Measurements from ENCODE around the gene PLEKHO2. TPM values are rescaled to one million over a fixed set of nuclear protein-coding genes. Genes with fewer than 3 reads are reported as not detected.

Gene PLEKHO2
- total and polyA plus RNA-seq, 2 experiments from 2014 or later: 9.0 to 29.4 TPM

DNA sequence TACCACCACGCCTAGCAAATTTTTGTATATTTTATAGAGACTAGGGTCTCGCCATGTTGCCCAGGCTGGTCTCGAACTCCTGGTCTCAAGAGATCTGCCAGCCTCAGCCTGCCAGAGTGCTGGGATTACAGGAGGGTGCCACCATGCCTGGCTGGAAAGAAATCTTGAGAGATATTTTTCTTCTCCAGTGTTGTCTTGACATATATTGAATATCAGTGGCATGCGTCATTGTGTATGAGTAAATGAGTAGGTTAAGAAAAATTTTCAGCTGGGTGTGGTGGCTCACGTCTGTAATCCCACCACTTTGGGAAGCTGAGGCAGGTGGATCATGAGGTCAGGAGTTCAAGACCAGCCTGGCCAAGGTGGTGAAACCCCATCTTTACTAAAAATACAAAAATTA lies 12.7 kb upstream of the PLEKHO2 start:
- no peak overlapping the region for H2AFZ ChIP-seq
- H3K4me2 ChIP-seq: no peak overlapping the region

More for the DNA sequence above, 12.7 kb upstream of the PLEKHO2 start:
- TF ChIP-seq EZH2phosphoT487 (IDR thresholded peaks at IDR 0.05; ENCODE audit: unreplicated experiment): no peak
- TF ChIP-seq NANOG (IDR thresholded peaks at IDR 0.05; ENCODE audit: borderline replicate concordance): no peak
- TF ChIP-seq, protein P1, sequence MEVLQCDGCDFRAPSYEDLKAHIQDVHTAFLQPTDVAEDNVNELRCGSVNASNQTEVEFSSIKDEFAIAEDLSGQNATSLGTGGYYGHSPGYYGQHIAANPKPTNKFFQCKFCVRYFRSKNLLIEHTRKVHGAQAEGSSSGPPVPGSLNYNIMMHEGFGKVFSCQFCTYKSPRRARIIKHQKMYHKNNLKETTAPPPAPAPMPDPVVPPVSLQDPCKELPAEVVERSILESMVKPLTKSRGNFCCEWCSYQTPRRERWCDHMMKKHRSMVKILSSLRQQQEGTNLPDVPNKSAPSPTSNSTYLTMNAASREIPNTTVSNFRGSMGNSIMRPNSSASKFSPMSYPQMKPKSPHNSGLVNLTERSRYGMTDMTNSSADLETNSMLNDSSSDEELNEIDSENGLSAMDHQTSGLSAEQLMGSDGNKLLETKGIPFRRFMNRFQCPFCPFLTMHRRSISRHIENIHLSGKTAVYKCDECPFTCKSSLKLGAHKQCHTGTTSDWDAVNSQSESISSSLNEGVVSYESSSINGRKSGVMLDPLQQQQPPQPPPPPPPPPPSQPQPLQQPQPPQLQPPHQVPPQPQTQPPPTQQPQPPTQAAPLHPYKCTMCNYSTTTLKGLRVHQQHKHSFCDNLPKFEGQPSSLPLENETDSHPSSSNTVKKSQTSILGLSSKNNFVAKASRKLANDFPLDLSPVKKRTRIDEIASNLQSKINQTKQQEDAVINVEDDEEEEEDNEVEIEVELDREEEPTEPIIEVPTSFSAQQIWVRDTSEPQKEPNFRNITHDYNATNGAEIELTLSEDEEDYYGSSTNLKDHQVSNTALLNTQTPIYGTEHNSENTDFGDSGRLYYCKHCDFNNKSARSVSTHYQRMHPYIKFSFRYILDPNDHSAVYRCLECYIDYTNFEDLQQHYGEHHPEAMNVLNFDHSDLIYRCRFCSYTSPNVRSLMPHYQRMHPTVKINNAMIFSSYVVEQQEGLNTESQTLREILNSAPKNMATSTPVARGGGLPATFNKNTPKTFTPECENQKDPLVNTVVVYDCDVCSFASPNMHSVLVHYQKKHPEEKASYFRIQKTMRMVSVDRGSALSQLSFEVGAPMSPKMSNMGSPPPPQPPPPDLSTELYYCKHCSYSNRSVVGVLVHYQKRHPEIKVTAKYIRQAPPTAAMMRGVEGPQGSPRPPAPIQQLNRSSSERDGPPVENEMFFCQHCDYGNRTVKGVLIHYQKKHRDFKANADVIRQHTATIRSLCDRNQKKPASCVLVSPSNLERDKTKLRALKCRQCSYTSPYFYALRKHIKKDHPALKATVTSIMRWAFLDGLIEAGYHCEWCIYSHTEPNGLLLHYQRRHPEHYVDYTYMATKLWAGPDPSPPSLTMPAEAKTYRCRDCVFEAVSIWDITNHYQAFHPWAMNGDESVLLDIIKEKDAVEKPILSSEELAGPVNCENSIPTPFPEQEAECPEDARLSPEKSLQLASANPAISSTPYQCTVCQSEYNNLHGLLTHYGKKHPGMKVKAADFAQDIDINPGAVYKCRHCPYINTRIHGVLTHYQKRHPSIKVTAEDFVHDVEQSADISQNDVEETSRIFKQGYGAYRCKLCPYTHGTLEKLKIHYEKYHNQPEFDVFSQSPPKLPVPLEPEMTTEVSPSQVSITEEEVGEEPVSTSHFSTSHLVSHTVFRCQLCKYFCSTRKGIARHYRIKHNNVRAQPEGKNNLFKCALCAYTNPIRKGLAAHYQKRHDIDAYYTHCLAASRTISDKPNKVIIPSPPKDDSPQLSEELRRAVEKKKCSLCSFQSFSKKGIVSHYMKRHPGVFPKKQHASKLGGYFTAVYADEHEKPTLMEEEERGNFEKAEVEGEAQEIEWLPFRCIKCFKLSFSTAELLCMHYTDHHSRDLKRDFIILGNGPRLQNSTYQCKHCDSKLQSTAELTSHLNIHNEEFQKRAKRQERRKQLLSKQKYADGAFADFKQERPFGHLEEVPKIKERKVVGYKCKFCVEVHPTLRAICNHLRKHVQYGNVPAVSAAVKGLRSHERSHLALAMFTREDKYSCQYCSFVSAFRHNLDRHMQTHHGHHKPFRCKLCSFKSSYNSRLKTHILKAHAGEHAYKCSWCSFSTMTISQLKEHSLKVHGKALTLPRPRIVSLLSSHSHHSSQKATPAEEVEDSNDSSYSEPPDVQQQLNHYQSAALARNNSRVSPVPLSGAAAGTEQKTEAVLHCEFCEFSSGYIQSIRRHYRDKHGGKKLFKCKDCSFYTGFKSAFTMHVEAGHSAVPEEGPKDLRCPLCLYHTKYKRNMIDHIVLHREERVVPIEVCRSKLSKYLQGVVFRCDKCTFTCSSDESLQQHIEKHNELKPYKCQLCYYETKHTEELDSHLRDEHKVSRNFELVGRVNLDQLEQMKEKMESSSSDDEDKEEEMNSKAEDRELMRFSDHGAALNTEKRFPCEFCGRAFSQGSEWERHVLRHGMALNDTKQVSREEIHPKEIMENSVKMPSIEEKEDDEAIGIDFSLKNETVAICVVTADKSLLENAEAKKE (CRISPR knock-in tag; IDR thresholded peaks at IDR 0.05): no peak
- TF ChIP-seq, protein P2, sequence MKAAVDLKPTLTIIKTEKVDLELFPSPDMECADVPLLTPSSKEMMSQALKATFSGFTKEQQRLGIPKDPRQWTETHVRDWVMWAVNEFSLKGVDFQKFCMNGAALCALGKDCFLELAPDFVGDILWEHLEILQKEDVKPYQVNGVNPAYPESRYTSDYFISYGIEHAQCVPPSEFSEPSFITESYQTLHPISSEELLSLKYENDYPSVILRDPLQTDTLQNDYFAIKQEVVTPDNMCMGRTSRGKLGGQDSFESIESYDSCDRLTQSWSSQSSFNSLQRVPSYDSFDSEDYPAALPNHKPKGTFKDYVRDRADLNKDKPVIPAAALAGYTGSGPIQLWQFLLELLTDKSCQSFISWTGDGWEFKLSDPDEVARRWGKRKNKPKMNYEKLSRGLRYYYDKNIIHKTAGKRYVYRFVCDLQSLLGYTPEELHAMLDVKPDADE (IDR thresholded peaks at IDR 0.05): no peak
- TF ChIP-seq ZNF331 (CRISPR knock-in tag; IDR thresholded peaks at IDR 0.05; ENCODE audit: low read depth): no peak
- TF ChIP-seq, protein P3, sequence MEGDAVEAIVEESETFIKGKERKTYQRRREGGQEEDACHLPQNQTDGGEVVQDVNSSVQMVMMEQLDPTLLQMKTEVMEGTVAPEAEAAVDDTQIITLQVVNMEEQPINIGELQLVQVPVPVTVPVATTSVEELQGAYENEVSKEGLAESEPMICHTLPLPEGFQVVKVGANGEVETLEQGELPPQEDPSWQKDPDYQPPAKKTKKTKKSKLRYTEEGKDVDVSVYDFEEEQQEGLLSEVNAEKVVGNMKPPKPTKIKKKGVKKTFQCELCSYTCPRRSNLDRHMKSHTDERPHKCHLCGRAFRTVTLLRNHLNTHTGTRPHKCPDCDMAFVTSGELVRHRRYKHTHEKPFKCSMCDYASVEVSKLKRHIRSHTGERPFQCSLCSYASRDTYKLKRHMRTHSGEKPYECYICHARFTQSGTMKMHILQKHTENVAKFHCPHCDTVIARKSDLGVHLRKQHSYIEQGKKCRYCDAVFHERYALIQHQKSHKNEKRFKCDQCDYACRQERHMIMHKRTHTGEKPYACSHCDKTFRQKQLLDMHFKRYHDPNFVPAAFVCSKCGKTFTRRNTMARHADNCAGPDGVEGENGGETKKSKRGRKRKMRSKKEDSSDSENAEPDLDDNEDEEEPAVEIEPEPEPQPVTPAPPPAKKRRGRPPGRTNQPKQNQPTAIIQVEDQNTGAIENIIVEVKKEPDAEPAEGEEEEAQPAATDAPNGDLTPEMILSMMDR (conservative IDR thresholded peaks at IDR 0.05; ENCODE audit: low read depth in 2 of 2): no peak
- no peak for TF ChIP-seq ZNF114 (CRISPR knock-in tag; IDR thresholded peaks at IDR 0.05)
- TF ChIP-seq POLR2AphosphoS5 (IDR thresholded peaks at IDR 0.05; ENCODE audit: low read depth): no peak
- TF ChIP-seq CREB1 (CRISPR knock-in tag; IDR thresholded peaks at IDR 0.05; ENCODE audit: low read depth): no peak
- TF ChIP-seq EZH2 (IDR thresholded peaks at IDR 0.05; ENCODE audit: low read depth, unreplicated experiment): no peak
- TF ChIP-seq STAT1 (IDR thresholded peaks at IDR 0.05; ENCODE audit: unreplicated experiment): no peak
- TF ChIP-seq, protein P4, sequence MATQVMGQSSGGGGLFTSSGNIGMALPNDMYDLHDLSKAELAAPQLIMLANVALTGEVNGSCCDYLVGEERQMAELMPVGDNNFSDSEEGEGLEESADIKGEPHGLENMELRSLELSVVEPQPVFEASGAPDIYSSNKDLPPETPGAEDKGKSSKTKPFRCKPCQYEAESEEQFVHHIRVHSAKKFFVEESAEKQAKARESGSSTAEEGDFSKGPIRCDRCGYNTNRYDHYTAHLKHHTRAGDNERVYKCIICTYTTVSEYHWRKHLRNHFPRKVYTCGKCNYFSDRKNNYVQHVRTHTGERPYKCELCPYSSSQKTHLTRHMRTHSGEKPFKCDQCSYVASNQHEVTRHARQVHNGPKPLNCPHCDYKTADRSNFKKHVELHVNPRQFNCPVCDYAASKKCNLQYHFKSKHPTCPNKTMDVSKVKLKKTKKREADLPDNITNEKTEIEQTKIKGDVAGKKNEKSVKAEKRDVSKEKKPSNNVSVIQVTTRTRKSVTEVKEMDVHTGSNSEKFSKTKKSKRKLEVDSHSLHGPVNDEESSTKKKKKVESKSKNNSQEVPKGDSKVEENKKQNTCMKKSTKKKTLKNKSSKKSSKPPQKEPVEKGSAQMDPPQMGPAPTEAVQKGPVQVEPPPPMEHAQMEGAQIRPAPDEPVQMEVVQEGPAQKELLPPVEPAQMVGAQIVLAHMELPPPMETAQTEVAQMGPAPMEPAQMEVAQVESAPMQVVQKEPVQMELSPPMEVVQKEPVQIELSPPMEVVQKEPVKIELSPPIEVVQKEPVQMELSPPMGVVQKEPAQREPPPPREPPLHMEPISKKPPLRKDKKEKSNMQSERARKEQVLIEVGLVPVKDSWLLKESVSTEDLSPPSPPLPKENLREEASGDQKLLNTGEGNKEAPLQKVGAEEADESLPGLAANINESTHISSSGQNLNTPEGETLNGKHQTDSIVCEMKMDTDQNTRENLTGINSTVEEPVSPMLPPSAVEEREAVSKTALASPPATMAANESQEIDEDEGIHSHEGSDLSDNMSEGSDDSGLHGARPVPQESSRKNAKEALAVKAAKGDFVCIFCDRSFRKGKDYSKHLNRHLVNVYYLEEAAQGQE (IDR thresholded peaks at IDR 0.05; ENCODE audit: unreplicated experiment): no peak
- no peak for TF ChIP-seq JUNB (IDR thresholded peaks at IDR 0.05; ENCODE audit: unreplicated experiment)
- Histone ChIP-seq H3K27ac (ENCODE audit: low read depth) (no peak overlapping the region; the same call in 1 of the 2 replicates), H3K27me3 (ENCODE audit: insufficient read depth) (no peaks in the 10 kb centered on the region), H3K36me3 (ENCODE audit: insufficient read depth) (0 out of 2 replicates have a peak, but pooled peaks cover 5% of the 10 kb centered on the region), H3K9me2 (ENCODE audit: insufficient read depth) (no peaks in the 10 kb centered on the region), H3F3A (replicated peaks; ENCODE audit: low read depth) (peaks cover 12% of the 10 kb centered on the region), H3K79me2 (replicated peaks; ENCODE audit: insufficient read depth) (peaks cover 47% of the 10 kb centered on the region), H3K4me1 (ENCODE audit: insufficient read depth) (peaks cover 11% of the 10 kb centered on the region), H3K4me3 (no peak overlapping the region), H4K20me1 (replicated peaks; ENCODE audit: insufficient read depth) (no peaks in the 10 kb centered on the region; the same call in 1 of the 2 replicates)
- ATAC-seq (no peak), DNase-seq (ENCODE audit: low spot score) (no peak)
- Mint-ChIP-seq H3K27me3 (ENCODE audit: insufficient read depth, low read depth, poor library complexity) (peaks cover 11% of the 10 kb centered on the region), H3K4me1 (peaks cover 18% of the 10 kb centered on the region), H3K27ac (no peak overlapping the region), H3K4me3 (no peak overlapping the region), H3K9me3 (no peaks in the 10 kb centered on the region; the same call in 2 of the 3 replicates), H3K36me3 (ENCODE audit: low read depth) (peaks cover 25% of the 10 kb centered on the region; the same call in 2 of the 3 replicates)
